ENCODE results near the gene SIGLEC12. TPM values are rescaled to one million over a fixed set of nuclear protein-coding genes. Genes with fewer than 3 reads are reported as not detected.

SIGLEC12 gene
- total and polyA plus RNA-seq, 2 donors (not counting 1 experiment from before 2014, with no cell fraction given), result not detected

DNA sequence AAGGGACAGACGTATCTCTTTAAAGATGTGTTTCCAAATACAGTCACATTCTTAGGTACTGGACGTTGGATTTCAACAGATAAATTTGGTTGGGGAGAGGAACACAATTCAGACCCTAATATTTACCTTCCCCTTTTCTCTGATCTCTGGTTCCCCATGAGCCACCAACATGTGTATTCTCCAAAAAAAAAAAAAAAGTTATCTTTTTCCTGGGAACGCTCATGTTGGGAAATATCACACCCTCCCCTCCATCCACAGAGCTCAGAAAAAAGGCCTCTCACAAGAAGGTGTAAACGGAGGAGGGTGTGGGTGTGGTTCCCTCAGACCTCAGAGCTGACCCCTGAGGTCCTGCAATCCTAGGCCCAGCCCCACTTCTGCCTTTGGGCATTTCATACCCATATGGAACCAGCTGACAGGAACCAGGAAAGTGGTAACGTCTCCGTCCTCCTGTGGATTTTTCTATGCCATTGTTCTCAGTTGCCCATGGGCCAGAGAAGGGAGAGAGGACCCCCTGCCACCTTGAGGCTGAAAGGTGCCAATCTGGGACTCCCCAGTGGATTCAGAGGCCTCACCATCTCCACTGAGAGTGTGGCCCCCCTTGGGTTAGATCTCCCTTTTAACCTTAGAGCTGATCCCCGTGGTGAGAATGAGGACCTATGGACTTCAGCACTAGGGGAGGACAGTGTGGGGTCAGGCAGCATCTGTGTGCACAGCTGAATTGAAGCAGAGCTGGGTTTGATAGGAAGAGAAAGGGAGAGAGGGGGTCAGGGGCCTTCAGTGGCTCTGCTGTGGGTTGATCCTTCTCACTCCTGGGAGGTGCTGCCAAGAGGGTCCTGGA is 8.4 kb upstream of the SIGLEC12 start:
- no peaks in the 10 kb centered on the region for H3K36me3 ChIP-seq (ENCODE audit: control insufficient read depth, insufficient read depth, low read length)
- H3K4me3 ChIP-seq (replicated peaks in 1 of 4; ENCODE audit: control extremely low read depth in 1 of 4, insufficient read depth in 1 of 4, low read depth in 3 of 4, low read length in 4 of 4), result no peak overlapping the region
- no peak overlapping the region for H3K9ac ChIP-seq (ENCODE audit: insufficient read depth, low read length)
- H3K9me3 ChIP-seq (ENCODE audit: control insufficient read depth, insufficient read depth, low read depth, low read length), result no peaks in the 10 kb centered on the region
- no peak overlapping the region for H3K4me2 ChIP-seq (ENCODE audit: extremely low read depth, insufficient read depth, low read length)
- H3K79me2 ChIP-seq (ENCODE audit: control insufficient read depth, insufficient read depth, low read length), result no peaks in the 10 kb centered on the region
- no peaks in the 10 kb centered on the region for H4K20me1 ChIP-seq (ENCODE audit: control insufficient read depth, extremely low read depth, insufficient read depth, low read length)
- no peaks in the 10 kb centered on the region for H3K4me1 ChIP-seq (ENCODE audit: control insufficient read depth, extremely low read depth, insufficient read depth, low read length)
- no peak overlapping the region for H3K27ac ChIP-seq (ENCODE audit: insufficient read depth, low read length)
- no peak for DNase-seq (ENCODE audit: low read depth in 2 of 2)
- TF ChIP-seq EZH2 (IDR thresholded peaks at IDR 0.05; ENCODE audit: low read length, missing control alignments), result no peak
- TF ChIP-seq, protein P1, sequence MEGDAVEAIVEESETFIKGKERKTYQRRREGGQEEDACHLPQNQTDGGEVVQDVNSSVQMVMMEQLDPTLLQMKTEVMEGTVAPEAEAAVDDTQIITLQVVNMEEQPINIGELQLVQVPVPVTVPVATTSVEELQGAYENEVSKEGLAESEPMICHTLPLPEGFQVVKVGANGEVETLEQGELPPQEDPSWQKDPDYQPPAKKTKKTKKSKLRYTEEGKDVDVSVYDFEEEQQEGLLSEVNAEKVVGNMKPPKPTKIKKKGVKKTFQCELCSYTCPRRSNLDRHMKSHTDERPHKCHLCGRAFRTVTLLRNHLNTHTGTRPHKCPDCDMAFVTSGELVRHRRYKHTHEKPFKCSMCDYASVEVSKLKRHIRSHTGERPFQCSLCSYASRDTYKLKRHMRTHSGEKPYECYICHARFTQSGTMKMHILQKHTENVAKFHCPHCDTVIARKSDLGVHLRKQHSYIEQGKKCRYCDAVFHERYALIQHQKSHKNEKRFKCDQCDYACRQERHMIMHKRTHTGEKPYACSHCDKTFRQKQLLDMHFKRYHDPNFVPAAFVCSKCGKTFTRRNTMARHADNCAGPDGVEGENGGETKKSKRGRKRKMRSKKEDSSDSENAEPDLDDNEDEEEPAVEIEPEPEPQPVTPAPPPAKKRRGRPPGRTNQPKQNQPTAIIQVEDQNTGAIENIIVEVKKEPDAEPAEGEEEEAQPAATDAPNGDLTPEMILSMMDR (conservative IDR thresholded peaks at IDR 0.05 in 1 of 2, IDR thresholded peaks at IDR 0.05 in 1 of 2; ENCODE audit: low read depth in 1 of 2, low read length in 2 of 2), result no peak
- H3K27me3 ChIP-seq (ENCODE audit: control insufficient read depth, insufficient read depth, low read length), result no peaks in the 10 kb centered on the region
- no peak overlapping the region for H2AFZ ChIP-seq (ENCODE audit: low read length)

DNA sequence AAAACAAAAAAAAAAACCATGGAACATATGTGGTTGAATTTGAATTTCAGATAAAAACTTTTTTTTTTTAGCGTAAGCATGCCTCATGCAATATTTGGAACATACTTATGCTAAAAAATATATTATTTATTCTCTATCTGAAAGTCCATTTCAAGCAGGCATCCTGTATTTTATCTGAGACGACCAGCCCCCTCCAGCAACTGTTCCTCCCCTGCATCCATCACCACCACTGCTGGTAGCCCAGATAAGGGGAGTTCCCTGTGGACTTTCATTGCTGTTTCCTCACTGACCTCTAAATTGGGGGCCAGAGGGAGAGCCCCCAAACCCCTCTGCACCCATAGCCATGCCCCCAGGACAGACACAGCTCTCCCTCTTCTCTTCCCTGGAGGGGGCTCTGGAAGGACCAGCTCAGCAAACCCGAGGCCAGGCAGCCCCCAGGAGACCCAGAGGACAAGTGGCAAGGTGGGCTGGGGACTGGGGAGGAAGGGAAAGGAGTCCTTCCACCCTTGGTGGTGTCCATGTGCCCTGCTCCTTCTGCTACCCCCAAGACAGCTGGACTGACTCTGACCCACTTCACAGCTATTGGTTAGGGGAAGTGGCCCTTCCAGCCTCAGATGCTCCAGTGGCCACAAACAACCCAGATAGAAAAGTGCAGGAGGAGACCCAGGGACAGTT is 6.6 kb upstream of the SIGLEC12 start:
- no peak overlapping the region for H3K9ac ChIP-seq (ENCODE audit: insufficient read depth, low read length)
- no peak for TF ChIP-seq EZH2 (IDR thresholded peaks at IDR 0.05; ENCODE audit: low read length, missing control alignments)
- TF ChIP-seq, protein P1 (conservative IDR thresholded peaks at IDR 0.05 in 1 of 2, IDR thresholded peaks at IDR 0.05 in 1 of 2; ENCODE audit: low read depth in 1 of 2, low read length in 2 of 2), result no peak
- H3K4me3 ChIP-seq (replicated peaks in 1 of 4; ENCODE audit: control extremely low read depth in 1 of 4, insufficient read depth in 1 of 4, low read depth in 3 of 4, low read length in 4 of 4), result no peak overlapping the region
- H3K4me2 ChIP-seq (ENCODE audit: extremely low read depth, insufficient read depth, low read length), result no peak overlapping the region
- no peaks in the 10 kb centered on the region for H3K4me1 ChIP-seq (ENCODE audit: control insufficient read depth, extremely low read depth, insufficient read depth, low read length)
- no peaks in the 10 kb centered on the region for H3K36me3 ChIP-seq (ENCODE audit: control insufficient read depth, insufficient read depth, low read length)
- no peaks in the 10 kb centered on the region for H3K27me3 ChIP-seq (ENCODE audit: control insufficient read depth, insufficient read depth, low read length)
- no peak overlapping the region for H3K27ac ChIP-seq (ENCODE audit: insufficient read depth, low read length)
- H4K20me1 ChIP-seq (ENCODE audit: control insufficient read depth, extremely low read depth, insufficient read depth, low read length), result no peaks in the 10 kb centered on the region
- no peak overlapping the region for H2AFZ ChIP-seq (ENCODE audit: low read length)
- no peaks in the 10 kb centered on the region for H3K9me3 ChIP-seq (ENCODE audit: control insufficient read depth, insufficient read depth, low read depth, low read length)
- no peak for DNase-seq (ENCODE audit: low read depth in 2 of 2)
- no peaks in the 10 kb centered on the region for H3K79me2 ChIP-seq (ENCODE audit: control insufficient read depth, insufficient read depth, low read length)

DNA sequence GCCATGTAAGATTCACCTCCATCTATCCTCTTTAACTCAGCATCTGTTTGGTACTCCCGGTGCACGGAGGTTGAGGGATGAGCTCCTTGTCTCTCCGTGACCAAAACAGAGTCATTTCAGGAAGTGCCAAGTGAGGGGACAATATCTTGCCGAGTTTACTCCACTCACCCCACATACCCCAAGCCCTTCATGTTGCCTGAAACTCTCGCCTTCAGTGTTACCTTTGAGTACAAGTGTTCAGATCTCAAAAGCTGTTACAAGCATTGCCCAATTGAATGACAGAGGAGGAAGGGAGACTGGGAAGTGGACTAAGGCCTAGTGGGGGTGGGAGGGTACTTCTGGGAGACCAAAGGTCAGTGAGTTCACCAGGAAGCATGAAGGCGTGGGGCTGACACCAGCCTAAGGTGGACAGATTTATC is 6.0 kb upstream of the SIGLEC12 start:
- no peaks in the 10 kb centered on the region for H3K27me3 ChIP-seq (ENCODE audit: control insufficient read depth, insufficient read depth, low read length)
- TF ChIP-seq, protein P1 (conservative IDR thresholded peaks at IDR 0.05 in 1 of 2, IDR thresholded peaks at IDR 0.05 in 1 of 2; ENCODE audit: low read depth in 1 of 2, low read length in 2 of 2), result no peak
- H3K27ac ChIP-seq (ENCODE audit: insufficient read depth, low read length), result no peak overlapping the region
- no peaks in the 10 kb centered on the region for H4K20me1 ChIP-seq (ENCODE audit: control insufficient read depth, extremely low read depth, insufficient read depth, low read length)
- no peak overlapping the region for H3K9ac ChIP-seq (ENCODE audit: insufficient read depth, low read length)
- H2AFZ ChIP-seq (ENCODE audit: low read length), result no peak overlapping the region
- no peaks in the 10 kb centered on the region for H3K4me1 ChIP-seq (ENCODE audit: control insufficient read depth, extremely low read depth, insufficient read depth, low read length)
- no peak for DNase-seq (ENCODE audit: low read depth in 2 of 2)
- H3K4me2 ChIP-seq (ENCODE audit: extremely low read depth, insufficient read depth, low read length), result no peak overlapping the region
- no peaks in the 10 kb centered on the region for H3K79me2 ChIP-seq (ENCODE audit: control insufficient read depth, insufficient read depth, low read length)
- H3K4me3 ChIP-seq (replicated peaks in 1 of 4; ENCODE audit: control extremely low read depth in 1 of 4, insufficient read depth in 1 of 4, low read depth in 3 of 4, low read length in 4 of 4), result no peak overlapping the region
- no peaks in the 10 kb centered on the region for H3K9me3 ChIP-seq (ENCODE audit: control insufficient read depth, insufficient read depth, low read depth, low read length)
- no peaks in the 10 kb centered on the region for H3K36me3 ChIP-seq (ENCODE audit: control insufficient read depth, insufficient read depth, low read length)

Data from fibroblast of lung (primary cell).